CD4-positive, alpha-beta T cell treated with Interleukin-4 for 4 hours (primary cell): ENCODE data around the gene TFAP2B.

Source experiments
- DNase-seq: peaks from one replicate; pipeline ENCODE4 v3.0.0-alpha.2; 2020

TFAP2B gene

GRCh38 chr6:50849796-50850180, 31.1 kb downstream of the TFAP2B start:
- no peak for DNase-seq

GRCh38 chr6:50850223-50851048, 31.8 kb downstream of the TFAP2B start:
- no peak for DNase-seq

GRCh38 chr6:50851049-50851845, 32.6 kb downstream of the TFAP2B start:
- no peak for DNase-seq

GRCh38 chr6:50853939-50854338, 35.3 kb downstream of the TFAP2B start:
- no peak for DNase-seq

GRCh38 chr6:50861692-50862091, 43.0 kb downstream of the TFAP2B start:
- no peak for DNase-seq

GRCh38 chr6:50862176-50862575, 43.5 kb downstream of the TFAP2B start:
- no peak for DNase-seq

- no peak for DNase-seq
Measured at GRCh38 chr6:50864601-50865000, 45.9 kb downstream of the TFAP2B start.

- no peak for DNase-seq
Measured at GRCh38 chr6:50868466-50868865, 49.8 kb downstream of the TFAP2B start.

- no peak for DNase-seq
Measured at GRCh38 chr6:50873167-50873566, 54.5 kb downstream of the TFAP2B start.

GRCh38 chr6:50884364-50884763, 65.7 kb downstream of the TFAP2B start:
- no peak for DNase-seq

- no peak for DNase-seq
Measured at GRCh38 chr6:50887112-50887511, 68.4 kb downstream of the TFAP2B start.

GRCh38 chr6:50889497-50889896, 70.8 kb downstream of the TFAP2B start:
- DNase-seq: no peak

GRCh38 chr6:50889935-50890334, 71.3 kb downstream of the TFAP2B start:
- DNase-seq: no peak

- DNase-seq: no peak
Measured at GRCh38 chr6:50890579-50890978, 71.9 kb downstream of the TFAP2B start.

GRCh38 chr6:50891290-50891689, 72.6 kb downstream of the TFAP2B start:
- no peak for DNase-seq
